Spleen (tissue), 11 donors: ENCODE data around the gene ATP9A. TPM values are rescaled to one million over a fixed set of nuclear protein-coding genes. Genes with fewer than 3 reads are reported as not detected.

Experiments used
- DNase-seq: peaks from one replicate; pipeline ENCODE4 v3.0.0-alpha.2; 2020
- H3K27ac ChIP-seq, 8 donors: fragments of 200-600 bp; sonication (generic) in 7 of 8; 1 replicate in 4 of 8; 2 replicates in 4 of 8; pipeline versions ENCODE4 v1.5.0 to v1.8.0; 2016 to 2021; ENCODE audit warnings: inconsistent platforms in 4 of 8, mild to moderate bottlenecking in 4 of 8, moderate library complexity in 1 of 8
- H3K27me3 ChIP-seq, 7 donors: fragments of 200-600 bp; sonication (generic) in 6 of 7; replicated peaks in 1 of 7; 1 replicate in 4 of 7; 2 replicates in 3 of 7; pipeline versions ENCODE4 v1.5.0 to v1.8.0; 2016 to 2021; ENCODE audit warnings: inconsistent platforms in 3 of 7, mild to moderate bottlenecking in 1 of 7
- H3K36me3 ChIP-seq, 6 donors: fragments of 200-600 bp; sonication (generic) in 5 of 6; 1 replicate in 4 of 6; 2 replicates in 2 of 6; pipeline versions ENCODE4 v1.5.0 to v1.8.0; 2016 to 2021; ENCODE audit warnings: inconsistent platforms in 2 of 6
- H3K4me1 ChIP-seq, 6 donors: fragments of 200-600 bp; sonication (generic) in 5 of 6; 1 replicate in 3 of 6; 2 replicates in 3 of 6; pipeline versions ENCODE4 v1.5.0 to v1.8.0; 2016 to 2021; ENCODE audit warnings: inconsistent platforms in 3 of 6
- H3K4me3 ChIP-seq, 8 donors: fragments of 200-600 bp; sonication (generic) in 7 of 8; 1 replicate in 4 of 8; 2 replicates in 4 of 8; pipeline versions ENCODE4 v1.5.0 to v1.8.0; 2016 to 2021; ENCODE audit warnings: inconsistent platforms in 4 of 8, mild to moderate bottlenecking in 4 of 8, moderate library complexity in 2 of 8
- H3K9me3 ChIP-seq, 8 donors: fragments of 200-600 bp; sonication (generic) in 7 of 8; 1 replicate in 4 of 8; 2 replicates in 4 of 8; pipeline versions ENCODE4 v1.5.0 to v1.8.0; 2016 to 2021; ENCODE audit warnings: inconsistent platforms in 4 of 8
- POLR2A ChIP-seq, 3 donors: fragments of 450-650 bp; IDR thresholded peaks; one replicate each; pipeline ENCODE4 v1.5.1; 2017; ENCODE audit warnings: antibody characterized with exemption in 3 of 3, mild to moderate bottlenecking in 1 of 3
- POLR2AphosphoS5 ChIP-seq, 3 donors: sonication (generic); formaldehyde crosslinking; IDR thresholded peaks; one replicate each; pipeline ENCODE4 v1.5.1; 2017; ENCODE audit warnings: antibody characterized with exemption in 3 of 3
- WGBS, 5 donors: extraction: QIAGEN DNeasy Blood & Tissue Kit in 3 of 5; methylation state at CpG; one replicate each; pipeline versions ENCODE4 v1.1.5 to v1.1.7; 2013 to 2018; 5-methylcytosine and 5-hydroxymethylcytosine counted together
- intact Hi-C: fragments of 100-400 bp; cut with DNase I; formaldehyde crosslinking; loops from one replicate; pipeline ENCODE4 v1.15.0; 2023; ENCODE audit warnings: low total_unique reads
- polyA plus RNA-seq, 3 donors: library from polyadenylated mRNA; stranded (reverse); fragments of 200-250 nt; gene quantifications; one replicate each; pipeline ENCODE4 v1.2.1, GENCODE V29; 2013
- total RNA-seq, 7 donors: library from RNA; depleted of rRNA in 3 of 7; stranded (reverse); fragments of >200 nt in 3 of 7; fragmentation: NEBNext Ultra II Directional in 4 of 7; extraction: Animal tissue kit (Norgen Biotek cat#: 25700) in 4 of 7; gene quantifications; one replicate each; pipeline versions ENCODE4 v1.1.0 to v1.2.1, GENCODE V29; 2016 to 2021
- TF ChIP-seq, protein P1 (sequence below), 11 experiments: fragments of 200-600 bp in 7 of 11; fragments of 450-650 bp in 4 of 11; sonication (generic) in 4 of 11; IDR thresholded peaks in 8 of 11; conservative IDR thresholded peaks in 3 of 11; 1 replicate in 7 of 11; 2 replicates in 4 of 11; pipeline versions ENCODE4 v1.4.0 to v1.8.0; 2016 to 2021; ENCODE audit warnings: antibody characterized with exemption in 11 of 11, inconsistent platforms in 4 of 11, mild to moderate bottlenecking in 1 of 11
- donor health status: healthy with polysubstance abuse.
- donor health status: DM: no; HTN: no; CAD: no; lungs with moderate emphysema.
- donor health status: DM: no; HTN: no; CAD: no.
- donor health status: Bipolar disorder and iron deficiency.
- donor health status: healthy.
- donor health status: DM: no; HTN: no; CAD: no.
- donor health status: DM: yes; HTN: yes; CAD: no.

Gene ATP9A
- total and polyA plus RNA-seq, 10 donors: 0.37 to 11.5 (median 7.6) TPM

DNA sequence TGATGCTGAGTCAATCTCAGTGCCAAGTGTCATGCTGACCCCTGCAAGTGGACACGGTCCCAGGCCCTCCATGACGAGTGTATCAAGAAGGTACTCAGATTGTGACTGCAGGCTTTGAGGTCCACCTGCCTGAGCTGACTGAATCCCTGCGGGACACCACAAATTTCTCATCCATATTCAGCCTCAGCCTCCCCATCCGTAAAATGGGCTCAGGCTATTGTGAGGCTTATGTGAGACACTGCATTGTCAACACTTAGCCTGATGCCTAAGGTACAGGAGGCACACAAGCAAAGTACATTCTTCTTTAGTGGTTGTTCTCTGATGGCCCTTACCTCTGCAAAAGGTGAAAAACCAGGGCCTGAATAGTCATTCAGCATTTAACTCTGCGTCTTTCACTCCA, 155.3 kb downstream of the ATP9A start:
- no peak for DNase-seq
- H3K36me3 ChIP-seq: peaks cover 0 to 44% (median 0%) of the 10 kb centered on the region in 6 donors
- WGBS, 5 donors: 89 to 96% (median 90%) methylated on average over 5 of the region's 5 CpGs
- peaks cover 0 to 12% (median 2%) of the 10 kb centered on the region in 6 donors for H3K4me1 ChIP-seq
- H3K27ac ChIP-seq: no peak overlapping the region
- intact Hi-C loops: no loop called here
- peaks cover 0 to 4% (median 0%) of the 10 kb centered on the region in 7 donors for H3K27me3 ChIP-seq
- TF ChIP-seq, protein P1, sequence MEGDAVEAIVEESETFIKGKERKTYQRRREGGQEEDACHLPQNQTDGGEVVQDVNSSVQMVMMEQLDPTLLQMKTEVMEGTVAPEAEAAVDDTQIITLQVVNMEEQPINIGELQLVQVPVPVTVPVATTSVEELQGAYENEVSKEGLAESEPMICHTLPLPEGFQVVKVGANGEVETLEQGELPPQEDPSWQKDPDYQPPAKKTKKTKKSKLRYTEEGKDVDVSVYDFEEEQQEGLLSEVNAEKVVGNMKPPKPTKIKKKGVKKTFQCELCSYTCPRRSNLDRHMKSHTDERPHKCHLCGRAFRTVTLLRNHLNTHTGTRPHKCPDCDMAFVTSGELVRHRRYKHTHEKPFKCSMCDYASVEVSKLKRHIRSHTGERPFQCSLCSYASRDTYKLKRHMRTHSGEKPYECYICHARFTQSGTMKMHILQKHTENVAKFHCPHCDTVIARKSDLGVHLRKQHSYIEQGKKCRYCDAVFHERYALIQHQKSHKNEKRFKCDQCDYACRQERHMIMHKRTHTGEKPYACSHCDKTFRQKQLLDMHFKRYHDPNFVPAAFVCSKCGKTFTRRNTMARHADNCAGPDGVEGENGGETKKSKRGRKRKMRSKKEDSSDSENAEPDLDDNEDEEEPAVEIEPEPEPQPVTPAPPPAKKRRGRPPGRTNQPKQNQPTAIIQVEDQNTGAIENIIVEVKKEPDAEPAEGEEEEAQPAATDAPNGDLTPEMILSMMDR (IDR thresholded peaks at IDR 0.05 in 8 of 11, conservative IDR thresholded peaks at IDR 0.05 in 3 of 11): no peak
- no peak overlapping the region for H3K4me3 ChIP-seq
- no peaks in the 10 kb centered on the region for H3K9me3 ChIP-seq

DNA sequence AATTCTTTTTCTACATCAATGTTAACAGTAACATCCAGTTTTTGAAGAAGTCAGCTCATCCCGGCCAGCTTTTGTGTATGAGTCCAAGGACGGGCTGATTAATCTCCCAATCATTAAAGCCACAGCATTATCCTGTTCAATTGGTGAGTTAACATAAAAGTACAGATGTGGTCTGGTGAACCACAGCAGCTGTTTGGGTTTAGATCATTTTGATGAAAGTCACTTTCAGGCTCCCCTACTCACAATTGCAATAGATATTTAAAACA, 156.6 kb downstream of the ATP9A start:
- no peak for TF ChIP-seq POLR2AphosphoS5 (IDR thresholded peaks at IDR 0.05)
- TF ChIP-seq POLR2A (IDR thresholded peaks at IDR 0.05): no peak
- TF ChIP-seq, protein P1 (IDR thresholded peaks at IDR 0.05 in 8 of 11, conservative IDR thresholded peaks at IDR 0.05 in 3 of 11): no peak
- Histone ChIP-seq H3K36me3 (peaks cover 0 to 32% (median 0%) of the 10 kb centered on the region in 6 donors), H3K9me3 (no peaks in the 10 kb centered on the region), H3K27ac (no peak overlapping the region), H3K4me3 (no peak overlapping the region), H3K4me1 (peaks cover 0 to 12% (median 2%) of the 10 kb centered on the region in 6 donors), H3K27me3 (peaks cover 0 to 4% (median 0%) of the 10 kb centered on the region in 7 donors)
- 56 to 73% (median 68%) methylated on average over 2 of the region's 2 CpGs for WGBS, 5 donors
- intact Hi-C loops: no loop called here
- DNase-seq: no peak

DNA sequence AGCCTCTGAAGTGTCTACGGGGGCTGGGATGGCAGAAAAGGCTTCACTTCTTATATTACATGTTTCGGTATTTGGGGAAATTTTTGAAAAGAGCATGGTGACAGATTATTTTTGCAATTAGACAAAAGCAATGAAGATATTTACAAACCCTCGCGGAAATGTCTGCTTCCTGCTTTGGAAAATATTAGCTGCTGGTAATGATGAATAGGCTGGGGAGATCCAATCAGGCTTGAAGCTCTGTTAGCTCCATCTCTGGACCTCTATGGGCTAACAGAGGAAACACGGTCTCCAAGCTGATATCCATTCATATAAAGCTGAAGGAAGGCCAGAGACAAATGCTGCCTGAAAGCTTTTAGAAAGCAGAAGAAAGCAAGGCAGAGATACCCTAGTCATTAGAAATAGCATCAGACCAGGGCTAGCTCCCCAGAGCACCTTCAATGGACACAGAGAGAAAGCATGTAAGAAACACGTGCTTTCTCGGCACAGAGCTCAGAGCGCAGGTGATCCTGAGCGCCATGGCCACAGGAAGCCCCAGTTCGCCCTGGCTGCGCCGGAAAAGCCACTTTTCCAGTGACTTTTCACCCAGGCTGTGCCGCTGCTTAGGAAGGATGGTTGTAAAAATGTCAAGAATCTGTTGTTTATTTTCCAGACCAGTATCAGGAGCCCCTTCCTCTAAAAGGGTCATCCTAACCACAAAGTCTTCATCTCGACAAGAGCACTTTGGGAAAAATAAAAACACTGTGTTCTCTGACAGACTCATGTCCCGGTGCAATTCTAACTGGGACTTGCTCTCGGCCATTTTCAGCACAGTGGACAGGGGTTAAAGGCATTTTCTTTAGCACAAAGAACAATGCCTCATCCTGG, 157.2 kb downstream of the ATP9A start:
- Histone ChIP-seq H3K9me3 (no peaks in the 10 kb centered on the region), H3K27ac (no peak overlapping the region), H3K36me3 (peaks cover 0 to 27% (median 0%) of the 10 kb centered on the region in 6 donors), H3K4me3 (no peak overlapping the region), H3K27me3 (peaks cover 0 to 5% (median 0%) of the 10 kb centered on the region in 7 donors), H3K4me1 (peaks cover 0 to 12% (median 2%) of the 10 kb centered on the region in 6 donors)
- no peak for DNase-seq
- 70 to 75% (median 73%) methylated on average over 16 of the region's 16 CpGs for WGBS, 5 donors
- TF ChIP-seq POLR2AphosphoS5 (IDR thresholded peaks at IDR 0.05): no peak
- TF ChIP-seq, protein P1 (IDR thresholded peaks at IDR 0.05 in 8 of 11, conservative IDR thresholded peaks at IDR 0.05 in 3 of 11): no peak
- no peak for TF ChIP-seq POLR2A (IDR thresholded peaks at IDR 0.05)
- intact Hi-C loops: no loop called here

DNA sequence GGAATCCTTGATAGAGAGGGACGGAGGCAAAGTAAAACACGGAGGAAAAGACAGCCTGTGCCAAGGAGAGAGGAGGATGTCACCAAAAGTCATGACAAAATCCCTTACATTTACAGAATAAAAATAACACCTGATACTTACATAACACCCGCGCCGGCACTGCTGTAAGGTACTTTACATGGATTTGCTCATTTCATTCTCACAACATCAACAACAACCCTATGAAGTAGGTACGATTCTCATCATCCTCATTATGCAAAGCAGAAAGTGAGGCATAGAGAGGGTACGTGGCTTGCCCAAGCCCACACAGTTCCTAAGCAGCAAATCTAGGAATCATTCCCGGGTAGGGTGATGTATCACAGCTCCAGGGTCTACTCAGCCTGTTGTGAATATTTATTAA, 158.1 kb downstream of the ATP9A start:
- H3K4me1 ChIP-seq: peaks cover 0 to 12% (median 2%) of the 10 kb centered on the region in 6 donors
- H3K36me3 ChIP-seq: peaks cover 0 to 27% (median 0%) of the 10 kb centered on the region in 6 donors
- H3K4me3 ChIP-seq: no peak overlapping the region
- peaks cover 0 to 5% (median 0%) of the 10 kb centered on the region in 7 donors for H3K27me3 ChIP-seq
- intact Hi-C loops: no loop called here
- no peaks in the 10 kb centered on the region for H3K9me3 ChIP-seq
- TF ChIP-seq, protein P1 (IDR thresholded peaks at IDR 0.05 in 8 of 11, conservative IDR thresholded peaks at IDR 0.05 in 3 of 11): no peak
- no peak for TF ChIP-seq POLR2A (IDR thresholded peaks at IDR 0.05)
- TF ChIP-seq POLR2AphosphoS5 (IDR thresholded peaks at IDR 0.05): no peak
- 66 to 90% (median 81%) methylated on average over 8 of the region's 8 CpGs for WGBS, 5 donors
- no peak overlapping the region for H3K27ac ChIP-seq
- no peak for DNase-seq
